Neural cell (in vitro differentiated cells): ENCODE data around the gene GAR1. TPM values are rescaled to one million over a fixed set of nuclear protein-coding genes. Genes with fewer than 3 reads are reported as not detected.

Source experiments
- H2AFZ ChIP-seq: fragments of 200-600, 300-800 bp; sonication (generic), shearing (Covaris generic); 2 replicates; pipeline ENCODE4 v1.6.0; 2014; ENCODE audit warnings: low read depth, mild to moderate bottlenecking, antibody characterized with exemption, low read length, moderate library complexity
- H3F3A ChIP-seq: fragments of 200-600 bp; shearing (Covaris generic); 2 replicates; pipeline ENCODE4 v1.6.1; 2016; ENCODE audit warnings: mild to moderate bottlenecking, moderate library complexity, mixed read lengths, antibody characterized with exemption, low read length; ENCODE audit not compliant: insufficient read depth, poor library complexity, severe bottlenecking
- H3K27ac ChIP-seq: fragments of 200-600, 300-800 bp; sonication (generic), shearing (Covaris generic); 2 replicates; pipeline ENCODE4 v1.5.1; 2014; ENCODE audit warnings: mild to moderate bottlenecking, low read length, moderate library complexity
- H3K27me3 ChIP-seq: fragments of 300-800, 200-600 bp; sonication (generic), shearing (Covaris generic); 2 replicates; pipeline ENCODE4 v1.6.0; 2014; ENCODE audit warnings: mild to moderate bottlenecking, low read depth, low read length, moderate library complexity; ENCODE audit not compliant: insufficient read depth
- H3K36me3 ChIP-seq: fragments of 300-800, 200-600 bp; sonication (generic), shearing (Covaris generic); 2 replicates; pipeline ENCODE4 v1.5.1; 2014; ENCODE audit warnings: mild to moderate bottlenecking, antibody characterized with exemption, low read length, moderate library complexity; ENCODE audit not compliant: insufficient read depth
- H3K4me2 ChIP-seq: fragments of 300-800, 200-600 bp; sonication (generic), shearing (Covaris generic); 2 replicates; pipeline ENCODE4 v1.6.0; 2014; ENCODE audit warnings: mild to moderate bottlenecking, low read length
- H3K4me3 ChIP-seq: fragments of 300-800, 200-600 bp; sonication (generic), shearing (Covaris generic); 2 replicates; pipeline ENCODE4 v1.5.1; 2014; ENCODE audit warnings: mild to moderate bottlenecking, low read length, moderate library complexity
- H3K79me2 ChIP-seq: fragments of 200-600 bp; shearing (Covaris generic); replicated peaks from 2 replicates; pipeline ENCODE4 v1.6.0; 2014; ENCODE audit warnings: mild to moderate bottlenecking, low read length, moderate library complexity; ENCODE audit not compliant: insufficient read depth
- H3K9ac ChIP-seq: fragments of 300-800, 200-600 bp; sonication (generic), shearing (Covaris generic); 2 replicates; pipeline ENCODE4 v1.6.1; 2016; ENCODE audit warnings: mild to moderate bottlenecking, low read length, mixed read lengths
- H3K9me2 ChIP-seq: fragments of 200-600 bp; shearing (Covaris generic); 2 replicates; pipeline ENCODE4 v1.6.1; 2016; ENCODE audit warnings: mild to moderate bottlenecking, low read length, mixed read lengths; ENCODE audit not compliant: insufficient read depth
- H3K9me3 ChIP-seq: fragments of 200-600, 300-800 bp; sonication (generic), shearing (Covaris generic); 2 replicates; pipeline ENCODE4 v1.6.1; 2016; ENCODE audit warnings: mild to moderate bottlenecking, mixed run types, low read length, moderate library complexity, mixed read lengths
- H4K20me1 ChIP-seq: fragments of 200-600 bp; shearing (Covaris generic); 2 replicates; pipeline ENCODE4 v1.6.1; 2016; ENCODE audit warnings: mild to moderate bottlenecking, mixed run types; ENCODE audit not compliant: insufficient read depth
- CTCF ChIP-seq: fragments of 450-650 bp; IDR thresholded peaks from 2 replicates; pipeline ENCODE4 v1.5.1; 2014; ENCODE audit warnings: antibody characterized with exemption, mild to moderate bottlenecking, moderate library complexity; ENCODE audit not compliant: poor library complexity, severe bottlenecking
- EP300 ChIP-seq: fragments of 450-650 bp; conservative IDR thresholded peaks from 2 replicates; pipeline ENCODE4 v1.6.1; 2014; ENCODE audit warnings: antibody characterized with exemption, mild to moderate bottlenecking, moderate library complexity; ENCODE audit not compliant: poor library complexity, severe bottlenecking
- EZH2 ChIP-seq: fragments of 200-600, 300-800 bp; shearing (Covaris generic), sonication (generic); IDR thresholded peaks from 2 replicates; pipeline ENCODE4 v1.6.1; 2014; ENCODE audit warnings: antibody characterized with exemption, low read length, borderline replicate concordance, mild to moderate bottlenecking; ENCODE audit not compliant: insufficient read depth, poor library complexity, severe bottlenecking
- MXI1 ChIP-seq: fragments of 450-650 bp; conservative IDR thresholded peaks from 2 replicates; pipeline ENCODE4 v1.6.1; 2014; ENCODE audit warnings: antibody characterized with exemption, mild to moderate bottlenecking; ENCODE audit not compliant: poor library complexity, severe bottlenecking
- POLR2AphosphoS5 ChIP-seq: IDR thresholded peaks from 2 replicates; pipeline ENCODE4 v1.6.1; 2012
- RAD21 ChIP-seq: fragments of 450-650 bp; conservative IDR thresholded peaks from 2 replicates; pipeline ENCODE4 v1.6.1; 2014; ENCODE audit warnings: antibody characterized with exemption, mild to moderate bottlenecking, moderate library complexity
- SMC3 ChIP-seq: fragments of 450-650 bp; conservative IDR thresholded peaks from 2 replicates; pipeline ENCODE4 v1.6.1; 2014; ENCODE audit warnings: antibody characterized with exemption, mild to moderate bottlenecking, moderate library complexity; ENCODE audit not compliant: poor library complexity
- TAF1 ChIP-seq: IDR thresholded peaks from 2 replicates; pipeline ENCODE4 v1.6.1; 2012; ENCODE audit warnings: low read depth
- polyA plus RNA-seq: library from polyadenylated mRNA; depleted of rRNA; stranded (reverse); fragments of >200 nt; gene quantifications from 2 replicates; pipeline ENCODE4 v1.2.3, GENCODE V29; 2014
- TF ChIP-seq, protein P1 (sequence below): IDR thresholded peaks from 2 replicates; pipeline ENCODE4 v1.6.1; 2012; ENCODE audit warnings: borderline replicate concordance

The GAR1 gene
- polyA plus RNA-seq, 1 donor from 2014 or later: 9.1 TPM

- TF ChIP-seq EZH2 (no peak), RAD21 (no peak), TAF1 (no peak)
Measured at GRCh38 chr4:109801895-109802319, 13.7 kb upstream of the GAR1 start, which contains the start of gene CFI (continued).

DNA sequence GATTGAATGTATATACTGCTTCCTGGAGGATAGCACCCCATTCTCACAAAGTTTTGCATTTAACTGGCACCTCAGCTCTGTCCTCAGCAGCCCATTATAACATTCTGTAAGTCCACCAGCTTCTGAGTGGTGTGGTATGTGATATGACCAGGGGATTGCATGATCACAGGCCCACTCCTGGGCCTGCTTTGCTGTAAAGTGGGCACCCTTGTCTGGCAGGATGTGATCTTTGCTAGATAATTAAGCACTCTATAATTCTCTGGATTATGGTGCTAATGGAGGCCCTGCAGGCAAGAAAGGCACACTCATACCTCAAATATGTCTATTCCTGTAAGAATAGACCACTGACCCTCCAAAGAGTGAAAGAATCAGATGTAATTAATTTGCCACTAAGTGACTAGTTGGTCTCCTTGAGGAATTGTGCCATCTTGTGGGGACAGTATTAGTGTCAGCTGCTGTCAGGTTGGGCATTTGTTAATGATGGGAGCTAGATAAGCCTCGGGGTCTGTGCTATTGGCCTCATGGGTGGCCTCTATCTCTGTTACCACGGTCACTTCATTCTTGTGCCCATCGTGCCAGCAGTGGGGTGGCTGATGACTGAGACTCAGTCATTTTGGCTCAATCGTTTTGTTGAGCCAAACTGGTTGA is 11.5 kb upstream of the GAR1 start:
- peak; percentile 20 for TF ChIP-seq CTCF
- TF ChIP-seq TAF1: no peak
- TF ChIP-seq SMC3: peak; percentile 16
- no peak for TF ChIP-seq RAD21
- Histone ChIP-seq H4K20me1 (no peaks in the 10 kb centered on the region), H3K36me3 (no peaks in the 10 kb centered on the region), H3K9ac (no peak overlapping the region), H3K4me3 (no peak overlapping the region), H3K9me2 (no peaks in the 10 kb centered on the region), H3F3A (no peaks in the 10 kb centered on the region), H3K79me2 (no peaks in the 10 kb centered on the region), H3K27me3 (no peaks in the 10 kb centered on the region), H3K9me3 (no peaks in the 10 kb centered on the region), H3K27ac (no peak overlapping the region), H3K4me2 (no peak overlapping the region), H2AFZ (no peak overlapping the region)

GRCh38 chr4:109809655-109810054 is 5.9 kb upstream of the GAR1 start:
- Histone ChIP-seq H3K9ac (no peak overlapping the region), H3K4me2 (no peak overlapping the region), H3F3A (no peaks in the 10 kb centered on the region), H3K36me3 (no peaks in the 10 kb centered on the region), H3K27me3 (no peaks in the 10 kb centered on the region), H4K20me1 (no peaks in the 10 kb centered on the region), H3K79me2 (no peaks in the 10 kb centered on the region), H2AFZ (no peak overlapping the region), H3K9me3 (no peaks in the 10 kb centered on the region), H3K9me2 (no peaks in the 10 kb centered on the region), H3K27ac (no peak overlapping the region), H3K4me3 (no peak overlapping the region)
- TF ChIP-seq CTCF: no peak
- TF ChIP-seq EP300: no peak
- TF ChIP-seq, protein P1, sequence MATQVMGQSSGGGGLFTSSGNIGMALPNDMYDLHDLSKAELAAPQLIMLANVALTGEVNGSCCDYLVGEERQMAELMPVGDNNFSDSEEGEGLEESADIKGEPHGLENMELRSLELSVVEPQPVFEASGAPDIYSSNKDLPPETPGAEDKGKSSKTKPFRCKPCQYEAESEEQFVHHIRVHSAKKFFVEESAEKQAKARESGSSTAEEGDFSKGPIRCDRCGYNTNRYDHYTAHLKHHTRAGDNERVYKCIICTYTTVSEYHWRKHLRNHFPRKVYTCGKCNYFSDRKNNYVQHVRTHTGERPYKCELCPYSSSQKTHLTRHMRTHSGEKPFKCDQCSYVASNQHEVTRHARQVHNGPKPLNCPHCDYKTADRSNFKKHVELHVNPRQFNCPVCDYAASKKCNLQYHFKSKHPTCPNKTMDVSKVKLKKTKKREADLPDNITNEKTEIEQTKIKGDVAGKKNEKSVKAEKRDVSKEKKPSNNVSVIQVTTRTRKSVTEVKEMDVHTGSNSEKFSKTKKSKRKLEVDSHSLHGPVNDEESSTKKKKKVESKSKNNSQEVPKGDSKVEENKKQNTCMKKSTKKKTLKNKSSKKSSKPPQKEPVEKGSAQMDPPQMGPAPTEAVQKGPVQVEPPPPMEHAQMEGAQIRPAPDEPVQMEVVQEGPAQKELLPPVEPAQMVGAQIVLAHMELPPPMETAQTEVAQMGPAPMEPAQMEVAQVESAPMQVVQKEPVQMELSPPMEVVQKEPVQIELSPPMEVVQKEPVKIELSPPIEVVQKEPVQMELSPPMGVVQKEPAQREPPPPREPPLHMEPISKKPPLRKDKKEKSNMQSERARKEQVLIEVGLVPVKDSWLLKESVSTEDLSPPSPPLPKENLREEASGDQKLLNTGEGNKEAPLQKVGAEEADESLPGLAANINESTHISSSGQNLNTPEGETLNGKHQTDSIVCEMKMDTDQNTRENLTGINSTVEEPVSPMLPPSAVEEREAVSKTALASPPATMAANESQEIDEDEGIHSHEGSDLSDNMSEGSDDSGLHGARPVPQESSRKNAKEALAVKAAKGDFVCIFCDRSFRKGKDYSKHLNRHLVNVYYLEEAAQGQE: no peak
- TF ChIP-seq EZH2: no peak
- TF ChIP-seq TAF1: no peak
- no peak for TF ChIP-seq POLR2AphosphoS5
- no peak for TF ChIP-seq SMC3
- TF ChIP-seq MXI1: no peak
- no peak for TF ChIP-seq RAD21
